Panc1 (cell line): ENCODE results near the gene POU4F2. TPM values are rescaled to one million over a fixed set of nuclear protein-coding genes. Genes with fewer than 3 reads are reported as not detected.

ENCODE experiments used
- total RNA-seq: library from RNA; stranded (reverse); gene quantifications from one replicate; pipeline ENCODE4 v1.2.1, GENCODE V29; 2021; ENCODE audit not compliant: unreplicated experiment

POU4F2 gene
- total RNA-seq, 1 experiment from 2014 or later = not detected

Other genes with a start within 250 kb of the POU4F2 start
- 1.5 TPM for gene SLC10A7, start 117.0 kb upstream of the POU4F2 start, total RNA-seq